GM18498 (cell line): Measurements from ENCODE around the gene POGLUT3.

Experiments used
- ATAC-seq: cut with Tn5 transposase; IDR thresholded peaks from one replicate; pipeline ENCODE4 v1.9.1; 2021; ENCODE audit warnings: mild to moderate bottlenecking, moderate library complexity; ENCODE audit not compliant: unreplicated experiment

POGLUT3 gene

GRCh38 chr11:108498046-108498815 is at the start of gene POGLUT3:
TSS of gene POGLUT3 (minus strand) at chr11:108498384. CDS start at chr11:108498366, 18 bp downstream.
- ATAC-seq: peak; percentile 70

GRCh38 chr11:108545909-108546501 is 47.8 kb upstream of the POGLUT3 start:
- ATAC-seq: no peak

- ATAC-seq: no peak
These were observed 45.3 kb upstream of the POGLUT3 start for GRCh38 chr11:108543316-108543964.

- ATAC-seq: no peak
These were observed 43.3 kb upstream of the POGLUT3 start for GRCh38 chr11:108541531-108541930.

DNA sequence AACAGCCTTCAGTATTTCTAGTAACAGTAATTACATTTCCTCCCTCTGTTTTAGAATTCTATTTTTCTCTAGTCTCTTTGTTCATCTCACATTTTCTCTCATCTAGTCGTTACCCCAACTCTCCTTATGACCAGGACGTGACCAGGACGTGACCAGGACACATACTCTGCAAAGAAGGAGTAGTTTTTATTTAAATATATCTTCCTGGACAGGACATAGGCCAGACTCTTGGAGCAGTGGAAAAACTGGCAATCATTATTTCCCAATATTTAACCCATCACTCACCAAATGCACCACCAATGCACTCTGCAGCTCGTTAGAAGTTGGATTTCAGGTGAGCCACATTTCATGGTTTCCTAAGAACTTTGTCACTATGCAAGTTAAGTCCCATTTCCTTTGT is 40.3 kb upstream of the POGLUT3 start:
- ATAC-seq: no peak

DNA sequence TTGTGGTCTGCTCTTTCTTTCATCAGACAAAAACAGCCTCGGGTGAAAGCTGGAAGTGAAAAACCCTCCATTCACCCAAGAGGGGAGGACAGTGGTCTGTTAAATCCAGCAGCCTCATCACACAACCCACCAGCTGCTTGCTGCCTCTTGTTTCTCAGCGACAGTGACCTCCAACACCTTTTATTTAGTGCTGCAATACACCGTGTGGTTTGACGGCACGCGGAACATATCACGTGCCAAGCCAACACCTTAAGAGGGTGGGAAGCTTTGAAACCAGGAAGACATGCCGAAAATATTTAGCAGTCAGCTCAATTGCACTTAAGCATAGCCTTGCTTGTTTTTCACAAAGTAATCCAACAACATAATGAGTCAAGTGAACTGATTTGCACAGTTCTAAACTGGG is 39.8 kb upstream of the POGLUT3 start:
- ATAC-seq: no peak

DNA sequence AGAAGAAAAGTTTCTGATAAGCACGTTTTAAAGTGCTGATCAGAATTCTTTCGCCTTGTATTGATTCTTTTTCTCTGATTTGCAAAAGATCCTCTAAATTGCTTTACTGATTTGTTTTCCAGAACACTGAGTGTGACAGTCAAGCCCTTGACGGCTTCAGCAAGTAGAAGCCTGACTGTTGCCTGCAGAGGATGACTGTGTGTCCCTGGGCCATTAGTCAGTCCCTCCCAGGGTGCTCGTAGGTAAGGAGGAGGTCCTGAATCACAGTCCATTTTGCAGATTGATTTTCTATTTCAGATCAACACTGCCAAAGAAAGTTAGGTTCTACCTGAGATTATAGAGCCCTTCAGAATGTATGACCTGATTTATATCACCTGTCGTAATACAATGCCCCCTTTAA is 38.6 kb upstream of the POGLUT3 start:
- no peak for ATAC-seq

GRCh38 chr11:108535384-108535955 is 37.3 kb upstream of the POGLUT3 start:
- ATAC-seq: no peak

DNA sequence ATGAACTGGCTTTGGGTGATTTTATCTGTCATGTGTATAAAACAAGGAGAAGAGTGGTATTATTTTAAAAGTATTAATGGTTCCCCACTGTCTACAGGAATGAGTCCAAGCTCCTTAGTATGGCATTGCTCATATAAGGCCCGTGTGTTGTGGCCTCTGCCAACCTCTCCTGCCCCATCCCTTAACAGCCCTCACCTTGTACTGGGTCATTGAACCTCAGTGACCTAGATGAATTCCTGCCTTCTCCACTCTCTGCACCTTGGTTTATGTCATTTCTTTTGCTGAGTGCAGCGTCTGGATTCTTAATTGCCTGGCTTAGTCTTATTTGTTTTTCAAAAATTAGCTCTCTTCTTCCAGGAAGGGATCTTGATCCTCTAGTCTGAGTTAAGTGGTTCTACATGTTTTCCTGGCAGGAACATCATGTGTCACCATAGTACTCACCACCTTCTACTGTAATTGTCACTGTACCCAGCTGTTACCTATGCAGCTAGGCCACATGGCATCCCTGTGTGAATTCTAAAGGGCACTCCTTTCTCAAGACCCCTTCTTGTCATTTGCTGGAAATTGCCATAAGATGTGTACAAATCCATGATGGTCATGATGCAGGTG is 36.2 kb upstream of the POGLUT3 start:
- ATAC-seq: no peak

GRCh38 chr11:108530426-108530825 is 32.2 kb upstream of the POGLUT3 start:
- ATAC-seq: no peak

- no peak for ATAC-seq
These were observed 29.2 kb upstream of the POGLUT3 start for GRCh38 chr11:108527382-108527781.

- ATAC-seq: no peak
These were observed 27.0 kb upstream of the POGLUT3 start for GRCh38 chr11:108525161-108525560.

DNA sequence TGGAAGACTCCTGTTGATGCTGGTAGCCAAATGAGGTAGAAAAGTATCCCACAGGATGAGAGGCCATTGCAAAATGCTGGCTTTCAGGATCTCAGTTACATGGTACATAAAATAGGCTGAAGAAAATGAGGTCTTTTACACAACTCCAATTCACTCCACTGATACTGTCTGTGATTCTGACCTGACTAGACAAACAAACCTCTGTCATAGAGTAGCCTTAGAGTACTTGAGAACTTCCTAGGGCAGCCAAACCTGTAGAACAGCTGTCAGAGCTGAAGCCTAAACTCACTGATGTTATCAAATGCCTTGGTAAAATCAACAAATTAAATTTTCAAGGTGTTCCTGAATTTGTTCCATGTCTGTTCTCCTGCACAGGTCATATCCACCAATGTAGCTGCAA is 26.2 kb upstream of the POGLUT3 start:
- ATAC-seq: no peak

GRCh38 chr11:108522318-108522717 is 24.1 kb upstream of the POGLUT3 start:
- no peak for ATAC-seq

GRCh38 chr11:108518581-108518980 is 20.4 kb upstream of the POGLUT3 start:
- ATAC-seq: no peak

DNA sequence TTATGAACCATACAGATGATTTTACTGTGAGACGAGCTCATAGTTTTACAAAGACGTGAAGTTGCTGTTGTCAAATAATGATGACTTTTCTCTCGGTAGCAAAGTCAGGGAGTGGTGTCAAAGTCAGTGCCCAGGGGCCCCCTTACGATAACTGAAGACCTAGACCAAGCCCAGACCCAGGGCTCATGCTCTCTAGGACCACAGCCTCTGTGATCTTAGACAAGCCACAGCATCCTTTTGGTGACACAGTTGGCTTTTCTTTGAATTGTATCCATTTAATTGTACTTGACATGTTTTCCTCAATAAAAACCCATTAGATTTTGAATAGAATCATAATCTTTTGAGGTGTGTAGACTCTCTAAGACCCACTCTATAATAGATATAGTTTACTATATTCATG is 17.9 kb upstream of the POGLUT3 start:
- no peak for ATAC-seq

DNA sequence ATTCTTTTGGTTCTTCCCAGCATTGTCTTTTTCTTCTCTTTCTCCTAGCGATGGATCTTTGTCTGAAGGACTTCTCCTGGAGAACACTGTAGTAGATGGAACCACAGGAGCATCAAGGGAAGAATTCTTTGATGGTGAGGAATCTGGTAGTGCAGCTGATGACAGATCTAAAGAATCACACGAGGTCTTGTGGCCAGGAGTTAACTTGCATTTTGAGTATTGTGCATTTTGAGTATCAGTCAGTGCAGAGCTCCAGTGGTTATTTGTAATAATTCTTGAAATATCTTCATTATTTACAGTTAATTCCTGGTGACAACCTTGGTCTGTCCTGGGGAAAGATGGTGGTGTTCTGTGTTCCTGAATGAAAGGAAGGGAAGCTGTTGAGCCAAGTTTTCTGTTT is 14.5 kb upstream of the POGLUT3 start:
- ATAC-seq: no peak

GRCh38 chr11:108511851-108512474 is 13.8 kb upstream of the POGLUT3 start:
- no peak for ATAC-seq

- no peak for ATAC-seq
These were observed 10.7 kb upstream of the POGLUT3 start for GRCh38 chr11:108508653-108509593.

- no peak for ATAC-seq
These were observed 3.2 kb upstream of the POGLUT3 start for GRCh38 chr11:108501396-108501795.
